Measurements from ENCODE around the gene NCAM2.

The NCAM2 gene

DNA sequence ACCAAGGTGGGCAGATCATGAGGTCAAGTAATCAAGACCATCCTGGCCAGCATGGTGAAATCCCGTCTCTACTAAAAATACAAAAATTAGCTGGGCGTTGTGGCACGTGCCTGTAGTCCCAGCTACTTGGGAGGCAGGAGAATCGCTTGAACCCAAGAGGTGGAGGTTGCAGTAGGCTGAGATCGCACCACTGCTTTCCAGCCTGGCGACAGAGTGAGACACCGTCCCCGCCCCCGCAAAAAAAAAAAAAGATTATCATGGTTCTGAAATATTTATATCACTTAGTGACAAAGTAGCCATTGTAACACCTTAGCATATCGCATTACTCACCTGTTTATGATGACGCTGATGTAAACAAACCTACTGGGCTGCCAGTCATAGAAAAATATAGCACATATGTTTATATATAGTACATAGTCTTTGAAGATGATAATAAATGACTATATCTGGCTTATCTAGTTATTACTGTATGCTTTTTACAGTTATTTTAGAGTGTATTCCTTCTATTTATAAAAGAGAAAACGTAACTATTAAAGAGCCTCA lies 160.2 kb downstream of the NCAM2 start:
- no peaks in the 10 kb centered on the region for H3K4me1 ChIP-seq (ENCODE audit: control insufficient read depth in 1 of 2, insufficient read depth in 2 of 2, low read length in 2 of 2)
- no peaks in the 10 kb centered on the region for H3K36me3 ChIP-seq (ENCODE audit: control insufficient read depth in 1 of 2, insufficient read depth in 2 of 2, low read length in 2 of 2)
- no peaks in the 10 kb centered on the region for H3K9me3 ChIP-seq (ENCODE audit: control insufficient read depth in 1 of 2, low read length in 2 of 2)
- H3K27me3 ChIP-seq (ENCODE audit: control insufficient read depth in 1 of 2, insufficient read depth in 2 of 2, low read length in 2 of 2), result no peaks in the 10 kb centered on the region
- no peak overlapping the region for H3K4me3 ChIP-seq (ENCODE audit: low read depth in 1 of 2, low read length in 2 of 2)
- H3K9ac ChIP-seq (ENCODE audit: low read depth in 1 of 2, low read length in 2 of 2), result no peak overlapping the region
- H3K27ac ChIP-seq (ENCODE audit: low read depth, low read length), result no peak overlapping the region

DNA sequence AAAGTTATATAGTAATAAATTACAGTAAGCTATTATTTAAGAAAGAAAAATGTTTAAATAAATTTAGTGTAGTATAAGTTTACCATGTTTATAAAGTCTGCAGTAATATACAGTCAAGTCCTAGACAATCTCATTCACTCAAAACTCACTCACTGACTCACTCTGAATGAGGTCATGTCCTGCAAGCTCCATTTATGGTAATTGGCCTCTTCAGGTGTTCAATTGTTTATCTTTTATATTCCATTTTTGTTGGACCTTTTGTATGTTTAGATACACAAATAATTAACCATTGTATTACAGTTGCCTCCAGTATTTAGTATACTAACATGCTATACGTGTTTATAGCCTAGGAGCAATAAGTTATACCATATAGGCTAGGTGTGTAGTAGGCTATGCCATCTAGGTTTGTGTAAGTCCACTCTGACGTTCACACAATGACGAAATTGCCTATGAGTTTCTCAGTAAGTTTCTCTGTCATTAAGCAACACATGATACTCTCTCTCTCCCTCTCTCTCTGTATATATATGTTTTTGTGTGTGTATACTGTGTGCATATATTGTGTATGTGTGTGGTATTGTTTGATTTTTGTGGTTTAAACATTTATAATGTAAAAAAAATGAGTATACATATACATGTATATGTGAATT lies 161.2 kb downstream of the NCAM2 start:
- no peak overlapping the region for H3K27ac ChIP-seq (ENCODE audit: low read depth, low read length)
- H3K4me1 ChIP-seq (ENCODE audit: control insufficient read depth in 1 of 2, insufficient read depth in 2 of 2, low read length in 2 of 2), result no peaks in the 10 kb centered on the region
- H3K4me3 ChIP-seq (ENCODE audit: low read depth in 1 of 2, low read length in 2 of 2), result no peak overlapping the region
- no peaks in the 10 kb centered on the region for H3K36me3 ChIP-seq (ENCODE audit: control insufficient read depth in 1 of 2, insufficient read depth in 2 of 2, low read length in 2 of 2)
- H3K27me3 ChIP-seq (ENCODE audit: control insufficient read depth in 1 of 2, insufficient read depth in 2 of 2, low read length in 2 of 2), result no peaks in the 10 kb centered on the region
- H3K9me3 ChIP-seq (ENCODE audit: control insufficient read depth in 1 of 2, low read length in 2 of 2), result no peaks in the 10 kb centered on the region
- no peak overlapping the region for H3K9ac ChIP-seq (ENCODE audit: low read depth in 1 of 2, low read length in 2 of 2)

GRCh38 chr21:21162786-21163185 lies 164.6 kb downstream of the NCAM2 start:
- H3K9ac ChIP-seq (ENCODE audit: low read depth in 1 of 2, low read length in 2 of 2), result no peak overlapping the region
- no peaks in the 10 kb centered on the region for H3K36me3 ChIP-seq (ENCODE audit: control insufficient read depth in 1 of 2, insufficient read depth in 2 of 2, low read length in 2 of 2)
- H3K4me1 ChIP-seq (ENCODE audit: control insufficient read depth in 1 of 2, insufficient read depth in 2 of 2, low read length in 2 of 2), result no peaks in the 10 kb centered on the region
- H3K4me3 ChIP-seq (ENCODE audit: low read depth in 1 of 2, low read length in 2 of 2), result no peak overlapping the region
- H3K27ac ChIP-seq (ENCODE audit: low read depth, low read length), result no peak overlapping the region
- no peaks in the 10 kb centered on the region for H3K9me3 ChIP-seq (ENCODE audit: control insufficient read depth in 1 of 2, low read length in 2 of 2)
- no peaks in the 10 kb centered on the region for H3K27me3 ChIP-seq (ENCODE audit: control insufficient read depth in 1 of 2, insufficient read depth in 2 of 2, low read length in 2 of 2)

- Histone ChIP-seq H3K36me3 (ENCODE audit: control insufficient read depth in 1 of 2, insufficient read depth in 2 of 2, low read length in 2 of 2) (no peaks in the 10 kb centered on the region), H3K27ac (ENCODE audit: low read depth, low read length) (no peak overlapping the region), H3K27me3 (ENCODE audit: control insufficient read depth in 1 of 2, insufficient read depth in 2 of 2, low read length in 2 of 2) (no peaks in the 10 kb centered on the region), H3K9me3 (ENCODE audit: control insufficient read depth in 1 of 2, low read length in 2 of 2) (no peaks in the 10 kb centered on the region), H3K9ac (ENCODE audit: low read depth in 1 of 2, low read length in 2 of 2) (no peak overlapping the region), H3K4me1 (ENCODE audit: control insufficient read depth in 1 of 2, insufficient read depth in 2 of 2, low read length in 2 of 2) (no peaks in the 10 kb centered on the region), H3K4me3 (ENCODE audit: low read depth in 1 of 2, low read length in 2 of 2) (no peak overlapping the region)
Measured at GRCh38 chr21:21163904-21164303, 165.7 kb downstream of the NCAM2 start.

DNA sequence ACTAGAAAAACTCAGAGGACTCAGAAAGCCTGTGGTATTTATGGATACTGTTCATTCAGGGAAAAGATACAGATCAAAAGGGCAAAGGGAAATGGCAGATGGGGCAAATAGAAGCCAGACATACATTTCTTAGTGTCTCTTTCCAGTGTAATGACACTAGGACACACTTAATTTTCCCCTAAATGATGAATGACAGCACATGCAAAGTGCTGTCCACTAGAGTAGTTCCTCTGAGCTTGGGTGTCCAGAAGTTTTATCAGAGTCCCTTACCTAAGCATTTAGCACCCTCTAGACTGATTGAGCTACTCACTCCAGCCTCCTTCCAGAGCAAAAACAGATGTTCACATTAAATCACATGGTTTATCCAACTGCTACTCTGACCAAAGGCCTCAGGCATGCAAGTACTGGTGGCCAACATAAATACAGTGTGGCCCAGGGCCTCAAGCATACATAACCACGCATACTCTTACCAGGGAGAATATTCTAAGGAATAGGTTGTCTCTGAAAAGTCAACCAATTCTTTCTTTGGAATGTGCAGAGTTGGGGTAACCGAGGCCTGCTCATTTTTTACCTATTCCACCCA lies 166.9 kb downstream of the NCAM2 start:
- Histone ChIP-seq H3K36me3 (ENCODE audit: control insufficient read depth in 1 of 2, insufficient read depth in 2 of 2, low read length in 2 of 2) (no peaks in the 10 kb centered on the region), H3K27ac (ENCODE audit: low read depth, low read length) (no peak overlapping the region), H3K9me3 (ENCODE audit: control insufficient read depth in 1 of 2, low read length in 2 of 2) (no peaks in the 10 kb centered on the region), H3K27me3 (ENCODE audit: control insufficient read depth in 1 of 2, insufficient read depth in 2 of 2, low read length in 2 of 2) (no peaks in the 10 kb centered on the region), H3K9ac (ENCODE audit: low read depth in 1 of 2, low read length in 2 of 2) (no peak overlapping the region), H3K4me3 (ENCODE audit: low read depth in 1 of 2, low read length in 2 of 2) (no peak overlapping the region), H3K4me1 (ENCODE audit: control insufficient read depth in 1 of 2, insufficient read depth in 2 of 2, low read length in 2 of 2) (no peaks in the 10 kb centered on the region)

DNA sequence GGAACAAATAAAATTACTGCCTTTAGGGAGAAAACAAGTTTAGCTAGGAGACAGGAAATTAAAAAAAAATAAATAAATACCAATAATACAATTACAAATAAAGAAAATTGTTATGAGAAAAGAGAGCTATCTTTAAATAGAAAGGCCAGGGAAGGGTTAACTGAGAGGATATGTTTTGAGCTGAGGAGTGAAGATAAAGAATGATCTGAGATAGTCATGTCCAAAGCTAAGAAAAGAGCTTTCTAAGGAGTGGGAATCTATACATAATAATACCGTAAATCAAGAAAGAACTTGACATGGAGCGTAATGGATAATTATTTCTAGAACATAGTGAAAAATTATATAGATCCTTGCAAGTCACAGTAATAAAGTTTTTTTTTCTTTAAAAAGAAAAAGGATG lies 176.5 kb downstream of the NCAM2 start:
- peaks cover 0 to 8% of the 10 kb centered on the region in 2 donors for H3K9me3 ChIP-seq (ENCODE audit: control insufficient read depth in 1 of 2, low read length in 2 of 2)
- H3K9ac ChIP-seq (ENCODE audit: low read depth in 1 of 2, low read length in 2 of 2), result no peak overlapping the region
- no peak overlapping the region for H3K27ac ChIP-seq (ENCODE audit: low read depth, low read length)
- H3K27me3 ChIP-seq (ENCODE audit: control insufficient read depth in 1 of 2, insufficient read depth in 2 of 2, low read length in 2 of 2), result no peaks in the 10 kb centered on the region
- no peaks in the 10 kb centered on the region for H3K36me3 ChIP-seq (ENCODE audit: control insufficient read depth in 1 of 2, insufficient read depth in 2 of 2, low read length in 2 of 2)
- H3K4me1 ChIP-seq (ENCODE audit: control insufficient read depth in 1 of 2, insufficient read depth in 2 of 2, low read length in 2 of 2), result no peaks in the 10 kb centered on the region
- no peak overlapping the region for H3K4me3 ChIP-seq (ENCODE audit: low read depth in 1 of 2, low read length in 2 of 2)

DNA sequence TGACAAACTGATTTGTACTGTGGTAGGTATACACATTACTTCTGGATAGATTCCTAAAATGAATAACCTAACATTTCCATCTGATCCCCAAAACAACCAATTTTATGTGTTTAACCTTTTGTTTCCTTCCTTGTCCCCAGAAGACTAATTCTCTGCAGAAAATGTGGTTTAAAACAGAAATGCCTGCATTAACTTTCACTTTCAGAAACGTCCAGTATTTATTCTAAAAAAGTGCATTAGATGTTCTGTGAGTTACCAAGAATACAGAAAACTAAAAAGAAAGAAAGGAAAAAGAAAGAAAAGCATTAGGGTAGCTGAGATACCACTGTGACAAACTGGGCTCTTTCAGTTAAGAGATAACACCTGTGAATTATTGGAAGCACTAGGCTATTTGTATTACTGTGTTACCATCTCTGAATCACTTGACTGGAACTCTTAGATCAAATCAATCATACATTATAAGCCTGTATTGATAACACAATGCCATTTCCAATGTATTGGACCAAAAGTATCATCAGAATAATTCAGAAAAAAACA lies 177.7 kb downstream of the NCAM2 start:
- H3K9ac ChIP-seq (ENCODE audit: low read depth in 1 of 2, low read length in 2 of 2), result no peak overlapping the region
- H3K9me3 ChIP-seq (ENCODE audit: control insufficient read depth in 1 of 2, low read length in 2 of 2), result peaks cover 0 to 8% of the 10 kb centered on the region in 2 donors
- peak overlapping the region in 1 of 2 donors; percentile 1 for H3K4me3 ChIP-seq (ENCODE audit: low read depth in 1 of 2, low read length in 2 of 2)
- H3K27ac ChIP-seq (ENCODE audit: low read depth, low read length), result no peak overlapping the region
- no peaks in the 10 kb centered on the region for H3K27me3 ChIP-seq (ENCODE audit: control insufficient read depth in 1 of 2, insufficient read depth in 2 of 2, low read length in 2 of 2)
- no peaks in the 10 kb centered on the region for H3K36me3 ChIP-seq (ENCODE audit: control insufficient read depth in 1 of 2, insufficient read depth in 2 of 2, low read length in 2 of 2)
- H3K4me1 ChIP-seq (ENCODE audit: control insufficient read depth in 1 of 2, insufficient read depth in 2 of 2, low read length in 2 of 2), result no peaks in the 10 kb centered on the region

DNA sequence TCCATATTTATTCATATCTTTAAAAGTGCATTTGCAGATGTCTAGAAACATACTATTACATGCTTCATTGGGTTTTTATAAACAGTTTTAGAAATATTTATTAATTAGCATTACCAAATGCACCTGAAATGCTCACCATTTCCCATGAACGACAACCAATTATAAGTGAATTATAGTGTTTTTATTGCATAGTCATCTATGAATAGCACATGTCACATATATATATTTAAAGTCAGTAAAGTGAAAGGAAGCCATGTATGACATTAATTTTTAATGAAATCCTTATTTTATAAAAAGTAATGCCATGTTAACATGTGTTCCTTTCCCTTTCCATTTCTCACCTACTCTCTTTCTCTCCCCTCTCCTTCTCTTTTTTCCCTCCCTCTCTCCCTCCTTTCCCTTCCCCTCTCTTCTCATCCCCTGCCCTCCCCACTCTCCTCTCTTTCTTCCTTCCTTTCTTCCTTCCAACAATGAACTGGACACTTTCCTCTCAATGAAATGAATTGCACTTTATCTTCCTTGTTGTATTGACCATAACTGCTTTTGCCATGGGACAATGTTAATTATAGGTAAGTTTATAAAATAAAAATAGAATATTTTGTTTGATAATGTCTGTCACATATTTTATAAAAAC lies 179.3 kb downstream of the NCAM2 start:
- H3K27me3 ChIP-seq (ENCODE audit: control insufficient read depth in 1 of 2, insufficient read depth in 2 of 2, low read length in 2 of 2), result no peaks in the 10 kb centered on the region
- H3K4me1 ChIP-seq (ENCODE audit: control insufficient read depth in 1 of 2, insufficient read depth in 2 of 2, low read length in 2 of 2), result no peaks in the 10 kb centered on the region
- H3K36me3 ChIP-seq (ENCODE audit: control insufficient read depth in 1 of 2, insufficient read depth in 2 of 2, low read length in 2 of 2), result no peaks in the 10 kb centered on the region
- no peak overlapping the region for H3K9ac ChIP-seq (ENCODE audit: low read depth in 1 of 2, low read length in 2 of 2)
- H3K27ac ChIP-seq (ENCODE audit: low read depth, low read length), result no peak overlapping the region
- H3K9me3 ChIP-seq (ENCODE audit: control insufficient read depth in 1 of 2, low read length in 2 of 2), result peaks cover 0 to 8% of the 10 kb centered on the region in 2 donors
- no peak overlapping the region for H3K4me3 ChIP-seq (ENCODE audit: low read depth in 1 of 2, low read length in 2 of 2)

DNA sequence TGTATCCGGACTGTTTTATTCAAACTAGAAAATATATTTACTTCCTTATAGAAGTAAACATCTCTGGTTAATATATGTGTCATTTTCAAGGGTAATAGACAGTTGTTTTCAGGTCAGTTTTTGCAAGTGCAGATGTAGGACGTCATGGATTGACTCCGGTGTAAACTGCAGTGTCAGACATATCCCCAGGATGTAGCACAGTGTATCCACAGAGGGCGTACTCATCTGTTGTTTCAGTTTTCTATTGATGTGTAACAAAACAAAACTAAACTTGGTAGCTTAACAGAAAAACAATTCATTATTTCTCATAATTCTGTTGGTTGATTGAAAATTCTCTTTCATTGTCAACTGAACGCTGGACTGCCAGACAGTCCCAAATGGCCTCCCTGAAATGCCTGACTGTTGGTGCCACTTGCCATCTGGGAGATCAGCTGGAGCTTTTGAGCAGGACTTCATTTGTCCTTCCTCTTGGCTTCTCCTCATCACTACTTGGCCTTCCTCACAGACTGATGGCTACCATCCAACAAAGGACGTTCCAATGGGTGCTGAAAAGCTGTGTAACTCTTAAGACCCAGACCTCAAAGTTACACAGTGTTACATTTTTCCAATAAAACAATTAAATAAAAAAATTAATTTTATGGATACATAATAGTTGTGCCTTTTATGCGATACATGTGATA lies 181.6 kb downstream of the NCAM2 start:
- Histone ChIP-seq H3K36me3 (ENCODE audit: control insufficient read depth in 1 of 2, insufficient read depth in 2 of 2, low read length in 2 of 2) (no peaks in the 10 kb centered on the region), H3K9ac (ENCODE audit: low read depth in 1 of 2, low read length in 2 of 2) (no peak overlapping the region), H3K9me3 (ENCODE audit: control insufficient read depth in 1 of 2, low read length in 2 of 2) (peaks cover 0 to 6% of the 10 kb centered on the region in 2 donors), H3K4me1 (ENCODE audit: control insufficient read depth in 1 of 2, insufficient read depth in 2 of 2, low read length in 2 of 2) (no peaks in the 10 kb centered on the region), H3K4me3 (ENCODE audit: low read depth in 1 of 2, low read length in 2 of 2) (no peak overlapping the region), H3K27ac (ENCODE audit: low read depth, low read length) (no peak overlapping the region), H3K27me3 (ENCODE audit: control insufficient read depth in 1 of 2, insufficient read depth in 2 of 2, low read length in 2 of 2) (no peaks in the 10 kb centered on the region)
